GM18502 (cell line): ENCODE data around the gene PTMS.
"Not testable (repeated sequence)": the region's sequence is repeated elsewhere in the genome, so short reads cannot be mapped to it uniquely, and the experiment has no call there.

Source experiments
- ATAC-seq: cut with Tn5 transposase; IDR thresholded peaks from one replicate; pipeline ENCODE4 v1.9.1; 2021; ENCODE audit warnings: mild to moderate bottlenecking; ENCODE audit not compliant: unreplicated experiment, poor library complexity

Gene PTMS, protein sequence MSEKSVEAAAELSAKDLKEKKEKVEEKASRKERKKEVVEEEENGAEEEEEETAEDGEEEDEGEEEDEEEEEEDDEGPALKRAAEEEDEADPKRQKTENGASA

GRCh38 chr12:6765634-6766581 lies at the start of gene PTMS:
Gene PTMS, plus strand, starts transcription at chr12:6766363. Its CDS starts 343 bp downstream, at chr12:6766706.
- peak; percentile 15 for ATAC-seq

- no peak for ATAC-seq
These were observed 49.2 kb upstream of the PTMS start for GRCh38 chr12:6716874-6717437.

DNA sequence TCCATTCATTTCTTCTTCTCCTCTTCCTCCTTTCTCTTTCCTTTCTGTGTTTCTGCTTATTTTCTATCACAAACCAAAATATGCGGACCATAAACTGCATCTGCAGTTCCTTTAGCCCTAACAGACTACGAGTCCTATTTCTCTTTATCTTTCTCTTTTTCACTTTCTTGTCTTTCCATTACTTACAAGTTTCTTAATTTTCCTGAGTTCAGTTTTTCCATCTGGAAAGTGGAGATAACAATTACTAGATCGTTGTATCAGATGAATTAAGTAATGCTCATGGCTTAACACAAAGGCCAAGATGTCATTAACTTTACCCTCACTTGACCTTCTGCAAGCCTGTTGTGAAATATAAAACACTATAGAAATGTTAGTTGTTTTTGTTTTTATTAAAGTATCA lies 43.3 kb upstream of the PTMS start:
- no peak for ATAC-seq

DNA sequence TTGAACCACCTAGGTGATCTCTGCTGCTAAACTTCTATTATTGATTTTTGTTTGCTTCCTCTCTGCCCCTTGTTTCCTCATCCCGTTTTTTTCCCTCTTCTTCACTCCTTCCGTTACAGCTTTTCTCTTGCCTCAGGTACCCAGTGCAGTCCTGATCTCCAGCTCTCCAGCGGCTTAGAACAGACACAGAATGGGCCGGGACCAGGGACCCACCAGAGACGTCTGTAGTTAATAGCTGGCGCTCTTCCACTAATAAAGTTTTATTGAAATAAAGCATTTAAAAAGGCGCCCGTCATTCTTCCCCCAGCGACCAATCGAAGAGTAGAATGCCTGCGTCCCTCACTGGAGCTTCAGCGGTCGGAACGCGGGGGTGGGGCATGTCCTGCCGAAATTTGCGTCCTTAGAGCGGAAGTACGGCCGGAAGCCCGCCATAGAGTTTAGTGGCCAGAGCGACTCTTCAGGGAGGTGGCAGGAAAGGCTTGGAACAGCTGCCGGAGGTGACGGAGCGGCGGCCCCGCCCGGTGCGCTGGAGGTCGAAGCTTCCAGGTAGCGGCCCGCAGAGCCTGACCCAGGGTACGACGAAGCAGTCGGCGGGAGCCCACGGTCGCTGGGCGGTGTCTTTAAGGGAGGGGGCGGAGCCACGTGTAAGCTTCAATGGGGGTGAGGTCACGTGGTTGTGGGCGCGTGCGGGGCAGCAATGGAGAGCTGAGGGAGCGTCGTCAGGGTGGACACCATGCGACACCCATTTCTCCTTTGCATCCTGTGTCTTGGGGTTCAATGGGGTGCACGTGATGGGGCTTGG lies 42.4 kb upstream of the PTMS start, which contains the start of gene COPS7A:
COPS7A (plus strand) TSS at position 440 of the 802 bp plus-strand sequence. CDS start 611 bp downstream, outside the sequence.
- peak; percentile 94 for ATAC-seq

DNA sequence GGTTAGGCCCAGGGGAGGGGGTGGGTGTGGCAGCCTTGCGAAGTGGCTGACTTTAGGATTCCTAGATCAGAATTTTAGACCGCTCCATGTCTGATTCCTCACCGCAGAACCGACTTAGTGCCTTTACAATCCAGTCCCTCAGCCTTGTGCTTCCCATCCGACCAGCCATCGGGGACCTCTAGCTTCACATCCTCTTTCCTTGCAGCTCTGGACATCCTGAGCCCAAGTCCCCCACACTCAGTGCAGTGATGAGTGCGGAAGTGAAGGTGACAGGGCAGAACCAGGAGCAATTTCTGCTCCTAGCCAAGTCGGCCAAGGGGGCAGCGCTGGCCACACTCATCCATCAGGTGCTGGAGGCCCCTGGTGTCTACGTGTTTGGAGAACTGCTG lies 41.8 kb upstream of the PTMS start:
- peak; percentile 21 for ATAC-seq

DNA sequence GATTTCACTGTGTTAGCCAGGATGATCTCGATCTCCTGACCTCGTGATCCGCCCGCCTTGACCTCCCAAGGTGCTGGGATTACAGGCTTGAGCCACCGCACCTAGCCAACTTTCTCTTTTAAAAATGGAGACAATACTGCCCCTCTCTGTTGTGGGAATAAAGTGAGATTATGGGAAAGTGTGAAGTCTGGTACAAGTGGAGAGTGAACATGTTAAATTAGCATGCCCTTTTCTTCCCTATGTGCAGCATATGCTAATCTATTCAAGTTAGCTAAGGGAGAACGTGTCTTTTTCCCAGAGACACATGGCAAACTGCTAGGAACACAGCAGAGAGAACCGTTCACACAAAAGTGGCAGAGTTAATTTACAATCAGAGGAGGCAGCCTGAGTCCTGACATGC lies 40.8 kb upstream of the PTMS start:
- ATAC-seq: no peak

GRCh38 chr12:6729186-6729585 lies 37.0 kb upstream of the PTMS start:
- no peak for ATAC-seq

- ATAC-seq: no peak
These were observed 36.0 kb upstream of the PTMS start for GRCh38 chr12:6730169-6730568.

GRCh38 chr12:6734506-6735387 lies 31.4 kb upstream of the PTMS start:
- ATAC-seq: no peak

DNA sequence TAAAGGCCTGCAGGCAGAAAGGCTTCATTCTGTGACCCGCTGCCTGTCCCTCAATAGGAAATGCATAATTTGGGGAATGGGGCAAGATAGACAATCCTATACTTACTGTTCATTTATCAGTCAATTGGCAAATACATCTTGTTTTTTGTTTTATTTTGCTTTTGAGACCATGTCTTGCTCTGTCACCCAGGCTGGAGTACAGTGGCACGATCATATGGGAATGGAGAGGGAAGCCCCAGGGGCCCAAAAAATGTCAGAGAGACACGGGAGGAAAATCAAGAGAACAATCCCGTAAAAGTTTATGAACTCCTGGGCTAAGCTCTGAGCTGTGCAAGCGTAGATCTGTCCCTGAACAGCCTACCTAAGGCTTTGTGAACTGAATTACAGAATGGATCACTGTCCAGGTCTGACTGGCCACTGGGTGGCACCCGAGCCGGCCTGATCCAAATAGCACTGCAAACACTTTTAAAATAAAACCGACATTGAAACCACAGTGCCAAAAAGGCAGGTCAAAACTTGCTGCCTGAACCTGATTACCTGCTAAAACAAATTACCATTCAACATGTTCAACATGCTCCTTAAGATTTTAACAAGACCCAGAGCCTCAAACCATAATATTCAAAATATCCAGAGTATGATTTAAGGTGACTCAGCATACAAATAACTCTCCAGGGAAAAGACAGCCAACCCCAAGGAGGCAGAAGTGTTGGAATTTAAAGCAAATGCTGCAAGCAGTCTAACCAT lies 30.5 kb upstream of the PTMS start:
- ATAC-seq: no peak

DNA sequence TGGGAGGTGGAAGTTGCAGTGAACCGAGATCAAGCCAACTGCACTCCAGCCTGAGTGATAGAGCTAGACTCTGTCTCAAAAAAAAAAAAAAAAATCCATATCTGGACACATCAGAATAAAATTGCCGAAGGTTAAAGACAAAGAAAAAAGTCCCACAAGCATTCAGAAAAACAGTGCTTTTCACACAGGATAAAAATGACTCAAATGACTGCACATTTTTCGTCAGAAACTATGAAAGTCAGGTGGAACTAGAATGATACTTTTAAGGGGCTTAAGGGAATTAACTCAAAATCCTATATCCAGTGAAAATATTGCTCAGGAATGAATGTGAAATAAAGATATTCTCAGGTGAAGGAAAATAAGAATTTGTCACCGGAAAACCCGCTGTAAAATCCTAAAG lies 29.4 kb upstream of the PTMS start:
- no peak for ATAC-seq

DNA sequence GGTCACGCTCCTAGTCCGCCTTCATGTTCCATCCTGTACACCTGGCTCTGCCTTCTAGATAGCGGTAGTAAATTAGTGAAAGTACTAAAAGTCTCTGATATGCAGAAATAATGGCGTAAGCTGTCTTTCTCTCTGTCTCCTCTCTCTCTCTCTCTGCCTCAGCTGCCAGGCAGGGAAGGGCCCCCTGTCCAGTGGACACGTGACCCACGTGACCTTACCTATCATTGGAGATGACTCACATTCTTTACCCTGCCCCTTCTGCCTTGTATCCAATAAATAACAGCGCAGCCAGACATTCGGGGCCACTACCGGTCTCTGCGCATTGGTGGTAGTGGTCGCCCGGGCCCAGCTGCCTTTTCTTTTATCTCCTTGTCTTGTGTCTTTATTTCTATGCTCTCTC lies 24.1 kb upstream of the PTMS start:
- not testable (repeated sequence) for ATAC-seq

GRCh38 chr12:6742834-6743233 lies 23.3 kb upstream of the PTMS start:
- ATAC-seq: no peak

DNA sequence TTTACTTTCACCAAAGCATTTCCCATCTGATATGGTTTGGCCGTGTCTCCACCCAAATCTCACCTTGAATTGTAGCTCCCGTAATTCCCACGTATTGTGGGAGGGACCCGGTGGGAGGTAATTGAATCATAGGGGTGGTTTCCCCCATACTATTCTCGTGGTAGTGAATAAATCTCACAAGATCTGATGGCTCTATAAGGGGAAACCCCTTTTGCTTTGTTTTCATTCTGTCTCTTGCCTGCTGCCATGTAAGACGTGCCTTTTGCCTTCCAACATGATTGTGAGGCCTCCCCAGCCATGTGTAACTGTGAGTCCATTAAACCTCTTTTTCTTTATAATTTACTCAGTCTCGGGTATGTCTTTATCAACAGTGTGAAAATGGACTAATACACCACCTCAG lies 22.9 kb upstream of the PTMS start:
- ATAC-seq: not testable (repeated sequence)

DNA sequence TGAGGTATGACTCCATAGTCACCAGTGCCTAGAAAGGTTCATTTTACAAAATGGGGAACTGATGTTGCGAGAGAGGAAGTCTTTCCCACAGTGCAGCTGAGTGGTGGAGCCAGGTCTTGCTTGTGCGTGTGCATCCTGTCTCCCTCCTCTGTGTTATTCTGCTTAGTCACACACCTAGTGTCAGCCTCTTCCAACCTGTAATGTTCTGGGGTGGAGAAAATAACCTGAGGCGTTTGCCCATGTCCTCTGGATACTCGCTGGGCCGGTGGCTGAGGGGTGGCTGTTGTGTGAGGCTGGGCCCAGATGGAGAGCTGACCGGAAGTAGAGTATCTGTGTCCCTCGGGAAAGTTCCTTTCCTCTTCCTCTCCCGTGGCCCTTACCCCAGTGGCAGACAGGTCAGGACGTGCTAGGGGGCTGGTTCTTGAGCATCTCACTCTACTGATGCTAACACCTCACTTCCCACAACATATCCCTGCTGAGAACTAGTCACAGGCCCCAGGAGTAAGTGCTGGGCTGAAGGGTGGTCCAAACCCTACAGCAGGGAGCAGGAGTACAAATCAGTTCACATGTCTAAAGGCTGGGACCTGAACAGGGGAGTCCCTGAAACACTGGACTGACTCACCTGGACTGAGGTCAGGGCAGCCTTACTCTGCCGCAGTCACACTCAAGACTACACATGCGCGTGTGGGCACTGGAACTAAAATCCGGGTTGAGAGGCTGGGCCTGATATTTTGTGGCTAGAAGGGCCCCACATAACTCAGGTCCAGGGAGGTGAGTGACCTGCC lies 20.2 kb upstream of the PTMS start:
- ATAC-seq: no peak

GRCh38 chr12:6747216-6747615 lies 18.9 kb upstream of the PTMS start:
- no peak for ATAC-seq

DNA sequence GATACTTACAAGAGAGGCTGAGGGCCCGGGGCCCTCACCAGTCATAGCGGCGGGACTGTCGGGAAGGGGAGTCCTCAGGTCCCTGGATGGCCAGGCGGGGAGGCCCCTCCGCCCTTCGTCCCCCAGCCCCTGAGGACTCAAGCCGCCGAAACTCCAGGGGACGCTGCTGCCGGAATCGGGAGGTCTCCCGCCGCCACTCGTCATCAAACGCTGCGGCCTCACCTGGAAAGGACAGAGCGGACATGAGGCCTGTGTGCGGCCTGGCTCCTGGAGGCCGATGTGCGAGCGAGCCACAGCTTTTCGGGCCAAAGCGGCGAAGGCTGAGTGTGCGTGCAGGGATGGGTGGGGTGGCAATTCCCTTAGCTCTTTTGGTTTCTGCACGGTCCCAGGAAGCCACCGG lies 17.4 kb upstream of the PTMS start:
- no peak for ATAC-seq

DNA sequence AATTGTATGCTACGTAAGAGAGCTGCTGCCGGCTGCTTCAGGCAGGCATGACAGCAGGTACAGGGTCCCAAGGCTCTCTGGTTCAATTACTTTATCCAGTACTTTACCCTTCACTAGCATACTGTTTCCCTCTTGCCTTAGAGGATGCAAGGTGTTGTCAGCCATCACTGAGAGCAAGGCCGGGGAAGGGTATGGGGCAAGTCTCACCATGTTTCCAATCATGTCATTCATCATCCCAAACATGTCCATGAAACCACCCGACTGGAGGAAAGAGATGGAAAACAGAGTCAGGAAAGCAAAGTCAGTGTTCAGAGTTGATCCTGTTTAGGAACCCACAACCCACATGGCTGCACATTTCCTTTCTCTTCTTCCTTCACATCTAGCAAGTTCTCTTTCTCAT lies 15.7 kb upstream of the PTMS start:
- no peak for ATAC-seq
